ENCODE measurements around the gene HMCN1.
A peak's percentile ranks its signal among the peaks of the same experiment; 100 is the strongest.

HMCN1 gene

GRCh38 chr1:185984113-185984836, 250.1 kb downstream of the HMCN1 start:
- TF ChIP-seq CTCF (conservative IDR thresholded peaks at IDR 0.05) (no peak), ZFX (IDR thresholded peaks at IDR 0.05) (no peak)
- H3K27ac ChIP-seq: no peak overlapping the region

GRCh38 chr1:185987611-185988321, 253.6 kb downstream of the HMCN1 start:
- TF ChIP-seq CTCF (conservative IDR thresholded peaks at IDR 0.05): no peak
- TF ChIP-seq ZFX (IDR thresholded peaks at IDR 0.05): no peak
- no peak overlapping the region for H3K27ac ChIP-seq

GRCh38 chr1:185990565-185990964, 256.4 kb downstream of the HMCN1 start:
- H3K27ac ChIP-seq: no peak overlapping the region
- TF ChIP-seq CTCF (conservative IDR thresholded peaks at IDR 0.05) (no peak), ZFX (IDR thresholded peaks at IDR 0.05) (no peak)

GRCh38 chr1:185991266-185991665, 257.1 kb downstream of the HMCN1 start:
- H3K27ac ChIP-seq: no peak overlapping the region
- TF ChIP-seq CTCF (conservative IDR thresholded peaks at IDR 0.05) (no peak), ZFX (IDR thresholded peaks at IDR 0.05) (no peak)

- no peak overlapping the region for H3K27ac ChIP-seq
- no peak for TF ChIP-seq ZFX (IDR thresholded peaks at IDR 0.05)
- no peak for TF ChIP-seq CTCF (conservative IDR thresholded peaks at IDR 0.05)
Measured at GRCh38 chr1:185996211-185996610, 262.0 kb downstream of the HMCN1 start.

GRCh38 chr1:185998391-185998790, 264.2 kb downstream of the HMCN1 start:
- H3K27ac ChIP-seq: no peak overlapping the region
- TF ChIP-seq ZFX (IDR thresholded peaks at IDR 0.05): no peak
- TF ChIP-seq CTCF (conservative IDR thresholded peaks at IDR 0.05): peak; percentile 34

GRCh38 chr1:186002406-186002805, 268.2 kb downstream of the HMCN1 start:
- TF ChIP-seq CTCF (conservative IDR thresholded peaks at IDR 0.05) (no peak), ZFX (IDR thresholded peaks at IDR 0.05) (no peak)
- H3K27ac ChIP-seq: no peak overlapping the region

Measured in C4-2B (cell line).